ENCODE measurements around the gene C2orf42.
"Not testable (repeated sequence)": the region's sequence is repeated elsewhere in the genome, so short reads cannot be mapped to it uniquely, and the experiment has no call there.

Gene C2orf42

GRCh38 chr2:70131344-70132143 lies 59.3 kb downstream of the C2orf42 start:
- DNase-seq: not testable (repeated sequence)

- DNase-seq: no peak
Observed at GRCh38 chr2:70128005-70128404, 62.8 kb downstream of the C2orf42 start.

GRCh38 chr2:70126413-70126812 lies 64.4 kb downstream of the C2orf42 start:
- no peak for DNase-seq

- no peak for DNase-seq
Observed at GRCh38 chr2:70125498-70125898, 65.3 kb downstream of the C2orf42 start.

GRCh38 chr2:70124983-70125480 lies 65.8 kb downstream of the C2orf42 start:
- DNase-seq: no peak

- no peak for DNase-seq
Observed at GRCh38 chr2:70123829-70124116, 67.0 kb downstream of the C2orf42 start.

- DNase-seq: no peak
Observed at GRCh38 chr2:70123051-70123828, 67.6 kb downstream of the C2orf42 start.

GRCh38 chr2:70122470-70122869 lies 68.3 kb downstream of the C2orf42 start:
- no peak for DNase-seq

- no peak for DNase-seq
Observed at GRCh38 chr2:70121627-70122372, 69.0 kb downstream of the C2orf42 start.

GRCh38 chr2:70118798-70119454 lies 71.9 kb downstream of the C2orf42 start:
- DNase-seq: no peak

GRCh38 chr2:70116936-70117552 lies 73.8 kb downstream of the C2orf42 start:
- DNase-seq: no peak

- DNase-seq: no peak
Observed at GRCh38 chr2:70115646-70116442, 75.0 kb downstream of the C2orf42 start.

GRCh38 chr2:70113359-70114070 lies 77.3 kb downstream of the C2orf42 start:
- no peak for DNase-seq

- DNase-seq: no peak
Observed at GRCh38 chr2:70111752-70112591, 78.8 kb downstream of the C2orf42 start.

- DNase-seq: not testable (repeated sequence)
Observed at GRCh38 chr2:70110397-70110796, 80.4 kb downstream of the C2orf42 start.

GRCh38 chr2:70106138-70106537 lies 84.7 kb downstream of the C2orf42 start:
- not testable (repeated sequence) for DNase-seq

- DNase-seq: no peak
Observed at GRCh38 chr2:70104231-70105111, 86.3 kb downstream of the C2orf42 start.

- no peak for DNase-seq
Observed at GRCh38 chr2:70103531-70104061, 87.2 kb downstream of the C2orf42 start.
